Left ventricle myocardium inferior (tissue), 1 donor: Measurements from ENCODE around the gene TIGD3. TPM values are rescaled to one million over a fixed set of nuclear protein-coding genes. Genes with fewer than 3 reads are reported as not detected.

ENCODE experiments used
- DNase-seq: peaks from one replicate; pipeline ENCODE4 v3.0.0-alpha.2; 2020
- H3K27ac ChIP-seq: fragments of 200-600 bp; replicated peaks from 2 replicates; pipeline ENCODE4 v1.8.0; 2021
- H3K27me3 ChIP-seq: fragments of 200-600 bp; 2 replicates; pipeline ENCODE4 v1.8.0; 2021; ENCODE audit warnings: low read depth
- H3K36me3 ChIP-seq: fragments of 200-600 bp; 2 replicates; pipeline ENCODE4 v1.8.0; 2021
- H3K4me1 ChIP-seq: fragments of 200-600 bp; 2 replicates; pipeline ENCODE4 v1.8.0; 2021
- H3K4me3 ChIP-seq: fragments of 200-600 bp; 2 replicates; pipeline ENCODE4 v1.8.0; 2021; ENCODE audit warnings: mild to moderate bottlenecking, moderate library complexity
- H3K9me3 ChIP-seq: fragments of 200-600 bp; replicated peaks from 2 replicates; pipeline ENCODE4 v1.8.0; 2021
- intact Hi-C: fragments of 100-400 bp; cut with micrococcal nuclease; formaldehyde crosslinking; loops from one replicate; pipeline ENCODE4 v1.11.0; 2022
- total RNA-seq: library from RNA; stranded (reverse); fragmentation: NEBNext Ultra II Directional; extraction: Animal tissue kit (Norgen Biotek cat#: 25700); gene quantifications from one replicate; pipeline ENCODE4 v1.2.1, GENCODE V29; 2021
- TF ChIP-seq, protein P1 (sequence below): fragments of 200-600 bp; IDR thresholded peaks from 2 replicates; pipeline ENCODE4 v1.8.0; 2021; ENCODE audit warnings: antibody characterized with exemption, mild to moderate bottlenecking, borderline replicate concordance
- donor health status: DM: no; HTN: yes; CAD: no; lungs with severe emphysema.

TIGD3 gene
- total RNA-seq, 1 donor from 2014 or later, result 0.44 TPM

DNA sequence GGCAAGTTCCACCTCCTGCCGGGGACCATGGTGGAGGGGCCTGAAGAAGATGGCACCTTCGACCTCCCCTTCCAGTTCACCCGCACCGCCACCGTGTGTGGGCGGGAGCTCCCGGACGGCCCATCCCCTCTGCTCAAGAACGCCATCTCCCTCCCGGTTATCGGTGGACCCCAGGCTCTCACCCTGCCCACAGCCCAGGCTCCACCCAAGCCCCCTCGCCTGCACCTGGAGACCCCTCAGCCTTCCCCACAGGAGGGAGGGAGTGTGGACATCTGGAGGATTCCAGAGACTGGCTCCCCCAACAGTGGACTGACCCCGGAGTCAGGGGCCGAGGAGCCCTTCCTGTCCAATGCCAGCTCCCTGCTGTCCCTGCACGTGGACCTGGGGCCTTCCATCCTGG, 33.5 kb upstream of the TIGD3 start:
- Histone ChIP-seq H3K27ac (peak overlapping the region; percentile 98), H3K9me3 (no peaks in the 10 kb centered on the region), H3K27me3 (no peaks in the 10 kb centered on the region), H3K4me3 (peak overlapping the region; percentile 26), H3K4me1 (peaks cover 65% of the 10 kb centered on the region), H3K36me3 (peaks cover 27% of the 10 kb centered on the region)
- TF ChIP-seq, protein P1, sequence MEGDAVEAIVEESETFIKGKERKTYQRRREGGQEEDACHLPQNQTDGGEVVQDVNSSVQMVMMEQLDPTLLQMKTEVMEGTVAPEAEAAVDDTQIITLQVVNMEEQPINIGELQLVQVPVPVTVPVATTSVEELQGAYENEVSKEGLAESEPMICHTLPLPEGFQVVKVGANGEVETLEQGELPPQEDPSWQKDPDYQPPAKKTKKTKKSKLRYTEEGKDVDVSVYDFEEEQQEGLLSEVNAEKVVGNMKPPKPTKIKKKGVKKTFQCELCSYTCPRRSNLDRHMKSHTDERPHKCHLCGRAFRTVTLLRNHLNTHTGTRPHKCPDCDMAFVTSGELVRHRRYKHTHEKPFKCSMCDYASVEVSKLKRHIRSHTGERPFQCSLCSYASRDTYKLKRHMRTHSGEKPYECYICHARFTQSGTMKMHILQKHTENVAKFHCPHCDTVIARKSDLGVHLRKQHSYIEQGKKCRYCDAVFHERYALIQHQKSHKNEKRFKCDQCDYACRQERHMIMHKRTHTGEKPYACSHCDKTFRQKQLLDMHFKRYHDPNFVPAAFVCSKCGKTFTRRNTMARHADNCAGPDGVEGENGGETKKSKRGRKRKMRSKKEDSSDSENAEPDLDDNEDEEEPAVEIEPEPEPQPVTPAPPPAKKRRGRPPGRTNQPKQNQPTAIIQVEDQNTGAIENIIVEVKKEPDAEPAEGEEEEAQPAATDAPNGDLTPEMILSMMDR, result no peak
- no peak for DNase-seq
- intact Hi-C loops, result no loop called here

DNA sequence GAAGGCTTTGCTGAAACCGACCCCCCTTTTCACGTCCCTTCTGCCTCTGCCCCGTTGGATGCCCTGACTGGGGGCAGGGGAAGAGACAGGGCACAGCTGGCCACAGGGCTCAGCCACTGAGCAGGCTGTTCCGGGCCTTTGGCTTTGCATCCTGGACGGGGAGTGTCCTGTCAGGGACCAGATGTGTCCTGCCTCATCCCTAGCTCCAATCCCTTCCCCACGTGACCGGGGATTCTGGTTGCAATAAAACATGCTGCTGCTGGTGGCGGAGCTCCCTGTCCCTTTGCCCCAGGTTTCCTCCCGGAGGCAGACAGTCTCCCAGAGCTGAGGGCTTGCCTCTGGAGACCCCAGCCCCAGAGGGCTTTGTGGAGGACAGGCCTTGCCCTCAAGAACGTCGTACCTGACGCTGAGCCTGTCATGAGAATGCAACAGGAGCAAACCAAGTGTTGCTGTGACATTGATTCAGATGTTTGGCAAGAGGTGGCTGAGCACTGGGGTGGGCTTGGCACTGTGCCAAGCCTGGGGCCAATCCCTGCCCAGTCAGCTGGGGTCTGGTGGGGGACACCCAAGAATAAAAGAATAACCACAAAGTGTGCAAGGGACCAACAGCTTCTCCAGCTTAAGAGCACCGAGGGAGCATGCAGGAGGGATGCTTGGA, 32.6 kb upstream of the TIGD3 start:
- no peaks in the 10 kb centered on the region for H3K9me3 ChIP-seq
- intact Hi-C loops, result no loop called here
- DNase-seq, result no peak
- no peaks in the 10 kb centered on the region for H3K27me3 ChIP-seq
- peaks cover 27% of the 10 kb centered on the region for H3K36me3 ChIP-seq
- H3K27ac ChIP-seq, result peak overlapping the region; percentile 98
- no peak overlapping the region for H3K4me3 ChIP-seq
- TF ChIP-seq, protein P1, result no peak
- H3K4me1 ChIP-seq, result peaks cover 57% of the 10 kb centered on the region

DNA sequence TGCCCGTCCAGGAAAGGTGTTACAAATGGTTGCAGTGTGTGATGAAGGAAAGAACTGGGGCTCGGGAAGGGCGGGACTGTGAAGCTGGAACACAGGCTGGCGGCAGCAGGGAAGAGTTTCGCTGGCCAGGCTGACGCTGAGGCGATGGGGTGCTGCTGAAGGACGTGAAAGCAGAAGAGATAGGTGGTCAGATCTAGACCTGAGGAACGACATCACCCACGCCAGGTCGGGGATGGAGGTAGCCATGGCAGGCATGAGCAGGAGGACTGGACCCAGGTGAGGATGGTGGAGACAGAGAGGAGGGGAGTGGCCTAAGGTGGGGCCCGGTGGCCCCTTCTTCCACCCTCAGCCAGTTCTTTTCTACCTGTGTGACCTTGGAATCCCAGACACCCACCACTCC, 30.7 kb upstream of the TIGD3 start:
- Histone ChIP-seq H3K36me3 (peaks cover 27% of the 10 kb centered on the region), H3K27me3 (no peaks in the 10 kb centered on the region), H3K4me3 (no peak overlapping the region), H3K27ac (no peak overlapping the region), H3K4me1 (peaks cover 39% of the 10 kb centered on the region), H3K9me3 (no peaks in the 10 kb centered on the region)
- TF ChIP-seq, protein P1, result no peak
- DNase-seq, result no peak
- intact Hi-C loops, result no loop called here

DNA sequence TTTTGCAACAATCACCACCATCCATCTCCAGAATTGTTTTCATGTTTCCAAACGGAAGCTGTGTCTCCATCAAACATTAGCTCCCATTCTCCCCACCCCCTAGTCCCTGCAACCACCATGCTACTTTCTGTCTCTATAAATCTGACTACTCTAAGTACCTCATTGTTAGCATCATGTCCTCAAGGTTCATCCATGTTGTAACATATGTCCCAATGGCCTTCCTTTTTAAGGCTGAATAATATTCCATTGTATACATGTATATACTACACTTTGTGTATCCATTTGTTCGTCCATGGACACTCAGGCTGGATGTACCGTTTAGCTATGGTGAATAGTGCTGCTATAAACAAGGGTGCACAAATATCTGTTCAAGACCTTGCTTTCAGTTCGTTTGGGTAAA, 29.1 kb upstream of the TIGD3 start:
- Histone ChIP-seq H3K36me3 (peaks cover 21% of the 10 kb centered on the region), H3K27me3 (no peaks in the 10 kb centered on the region), H3K27ac (no peak overlapping the region), H3K9me3 (no peaks in the 10 kb centered on the region), H3K4me1 (peaks cover 35% of the 10 kb centered on the region), H3K4me3 (no peak overlapping the region)
- DNase-seq, result no peak
- intact Hi-C loops, result loop anchor here (5.0 kb wide), 1 partner anchor 48 kb away; no protein-coding TSS in a partner anchor
- TF ChIP-seq, protein P1, result no peak

- Histone ChIP-seq H3K9me3 (no peaks in the 10 kb centered on the region), H3K36me3 (peaks cover 7% of the 10 kb centered on the region), H3K27ac (no peak overlapping the region), H3K4me3 (no peak overlapping the region), H3K27me3 (no peaks in the 10 kb centered on the region), H3K4me1 (peaks cover 19% of the 10 kb centered on the region)
- no peak for DNase-seq
- TF ChIP-seq, protein P1, result no peak
- intact Hi-C loops, result loop anchor here (5.0 kb wide), 1 partner anchor 50 kb away; no protein-coding TSS in a partner anchor
Measured at GRCh38 chr11:65327021-65327420, 27.5 kb upstream of the TIGD3 start.
